ENCODE data around the gene ZFAND3. TPM values are rescaled to one million over a fixed set of nuclear protein-coding genes. Genes with fewer than 3 reads are reported as not detected.

ZFAND3 gene
- total and polyA plus RNA-seq, 2 experiments from 2014 or later, result 16.9 to 28.2 TPM

DNA sequence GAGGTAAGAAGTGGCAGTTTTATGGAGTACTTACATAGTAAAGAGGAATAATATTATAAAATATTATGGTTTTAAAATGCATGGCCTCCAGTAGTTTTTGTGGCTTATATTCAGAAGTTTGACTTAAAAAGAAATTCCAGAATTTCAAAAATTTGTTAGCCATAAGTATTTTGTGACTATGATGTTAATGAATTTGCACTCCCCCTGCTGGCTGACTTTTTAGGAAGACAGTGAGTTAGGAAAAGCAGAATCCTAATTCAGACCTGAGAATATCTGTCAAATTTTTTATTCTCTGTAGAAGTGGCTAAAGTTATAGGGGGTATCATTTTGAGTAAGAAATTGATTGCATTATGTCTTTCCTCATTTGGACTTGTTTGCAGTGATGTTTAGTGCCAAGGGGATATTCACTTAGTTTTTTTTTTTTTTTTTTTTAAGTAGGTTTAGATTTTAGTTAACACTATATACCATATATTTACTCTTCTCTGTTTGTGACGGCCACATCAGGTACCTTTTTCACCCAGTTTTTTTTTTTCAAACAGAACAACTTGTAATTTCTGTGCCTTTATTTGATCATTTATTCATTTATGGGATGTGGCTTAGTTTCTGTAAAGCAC, 40.8 kb downstream of the ZFAND3 start:
- peak; percentile 43; the same call in 1 of the 3 replicates for ATAC-seq
- Histone ChIP-seq H3K4me1 (ENCODE audit: insufficient read depth) (no peaks in the 10 kb centered on the region; the same call in 1 of the 2 replicates), H3K36me3 (ENCODE audit: insufficient read depth) (no peaks in the 10 kb centered on the region), H3K27ac (ENCODE audit: low read depth) (no peak overlapping the region), H3K4me3 (no peak overlapping the region), H4K20me1 (replicated peaks; ENCODE audit: insufficient read depth) (peaks cover 38% of the 10 kb centered on the region), H3K9me2 (ENCODE audit: insufficient read depth) (no peaks in the 10 kb centered on the region), H3K79me2 (replicated peaks; ENCODE audit: insufficient read depth) (peaks cover 88% of the 10 kb centered on the region), H3K4me2 (no peak overlapping the region), H2AFZ (no peak overlapping the region), H3F3A (replicated peaks; ENCODE audit: low read depth) (no peaks in the 10 kb centered on the region), H3K27me3 (ENCODE audit: insufficient read depth) (no peaks in the 10 kb centered on the region)
- Mint-ChIP-seq H3K9me3 (no peaks in the 10 kb centered on the region), H3K36me3 (ENCODE audit: low read depth) (no peaks in the 10 kb centered on the region), H3K27me3 (ENCODE audit: insufficient read depth, low read depth, poor library complexity) (no peaks in the 10 kb centered on the region), H3K4me1 (peaks cover 13% of the 10 kb centered on the region; the same call in 2 of the 3 replicates), H3K4me3 (no peak overlapping the region), H3K27ac (no peak overlapping the region)
- TF ChIP-seq ZNF331 (CRISPR knock-in tag; IDR thresholded peaks at IDR 0.05; ENCODE audit: low read depth), result no peak
- TF ChIP-seq, protein P1, sequence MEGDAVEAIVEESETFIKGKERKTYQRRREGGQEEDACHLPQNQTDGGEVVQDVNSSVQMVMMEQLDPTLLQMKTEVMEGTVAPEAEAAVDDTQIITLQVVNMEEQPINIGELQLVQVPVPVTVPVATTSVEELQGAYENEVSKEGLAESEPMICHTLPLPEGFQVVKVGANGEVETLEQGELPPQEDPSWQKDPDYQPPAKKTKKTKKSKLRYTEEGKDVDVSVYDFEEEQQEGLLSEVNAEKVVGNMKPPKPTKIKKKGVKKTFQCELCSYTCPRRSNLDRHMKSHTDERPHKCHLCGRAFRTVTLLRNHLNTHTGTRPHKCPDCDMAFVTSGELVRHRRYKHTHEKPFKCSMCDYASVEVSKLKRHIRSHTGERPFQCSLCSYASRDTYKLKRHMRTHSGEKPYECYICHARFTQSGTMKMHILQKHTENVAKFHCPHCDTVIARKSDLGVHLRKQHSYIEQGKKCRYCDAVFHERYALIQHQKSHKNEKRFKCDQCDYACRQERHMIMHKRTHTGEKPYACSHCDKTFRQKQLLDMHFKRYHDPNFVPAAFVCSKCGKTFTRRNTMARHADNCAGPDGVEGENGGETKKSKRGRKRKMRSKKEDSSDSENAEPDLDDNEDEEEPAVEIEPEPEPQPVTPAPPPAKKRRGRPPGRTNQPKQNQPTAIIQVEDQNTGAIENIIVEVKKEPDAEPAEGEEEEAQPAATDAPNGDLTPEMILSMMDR (conservative IDR thresholded peaks at IDR 0.05; ENCODE audit: low read depth in 2 of 2), result peak; percentile 52 to 78
- DNase-seq (ENCODE audit: low spot score), result peak; percentile 77

DNA sequence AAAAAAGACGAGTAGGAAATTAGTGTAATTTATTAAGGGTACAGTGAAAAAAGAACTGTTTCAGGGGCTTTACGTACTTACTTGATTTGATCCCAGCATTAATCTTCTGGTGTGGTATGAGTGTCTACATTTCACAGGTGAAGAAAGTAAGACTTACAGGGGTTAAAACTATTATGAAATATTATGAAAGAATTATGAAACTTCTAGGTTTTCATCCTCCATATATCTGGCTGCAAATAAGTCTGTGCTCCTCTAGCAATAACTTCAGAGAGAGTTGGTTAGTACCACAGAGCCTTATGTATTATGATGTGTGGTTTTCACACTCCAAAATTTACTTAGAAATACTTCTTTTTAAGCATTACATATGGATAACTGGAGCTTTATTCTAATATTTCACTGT, 41.9 kb downstream of the ZFAND3 start:
- Histone ChIP-seq H3K27me3 (ENCODE audit: insufficient read depth) (no peaks in the 10 kb centered on the region), H3K79me2 (replicated peaks; ENCODE audit: insufficient read depth) (peaks cover 86% of the 10 kb centered on the region), H3K4me1 (ENCODE audit: insufficient read depth) (no peaks in the 10 kb centered on the region; the same call in 1 of the 2 replicates), H3K9me2 (ENCODE audit: insufficient read depth) (no peaks in the 10 kb centered on the region), H3K27ac (ENCODE audit: low read depth) (no peak overlapping the region), H4K20me1 (replicated peaks; ENCODE audit: insufficient read depth) (peaks cover 35% of the 10 kb centered on the region), H2AFZ (no peak overlapping the region), H3K4me3 (no peak overlapping the region), H3K4me2 (no peak overlapping the region), H3F3A (replicated peaks; ENCODE audit: low read depth) (no peaks in the 10 kb centered on the region), H3K36me3 (ENCODE audit: insufficient read depth) (no peaks in the 10 kb centered on the region)
- Mint-ChIP-seq H3K27me3 (ENCODE audit: insufficient read depth, low read depth, poor library complexity) (no peaks in the 10 kb centered on the region), H3K4me1 (peaks cover 17% of the 10 kb centered on the region), H3K4me3 (no peak overlapping the region), H3K36me3 (ENCODE audit: low read depth) (no peaks in the 10 kb centered on the region), H3K27ac (no peak overlapping the region), H3K9me3 (no peaks in the 10 kb centered on the region; the same call in 2 of the 3 replicates)
- DNase-seq (ENCODE audit: low spot score), result no peak
- no peak for TF ChIP-seq ZNF114 (CRISPR knock-in tag; IDR thresholded peaks at IDR 0.05)
- TF ChIP-seq NANOG (IDR thresholded peaks at IDR 0.05; ENCODE audit: borderline replicate concordance), result no peak
- no peak for TF ChIP-seq CREB1 (CRISPR knock-in tag; IDR thresholded peaks at IDR 0.05; ENCODE audit: low read depth)
- TF ChIP-seq, protein P2, sequence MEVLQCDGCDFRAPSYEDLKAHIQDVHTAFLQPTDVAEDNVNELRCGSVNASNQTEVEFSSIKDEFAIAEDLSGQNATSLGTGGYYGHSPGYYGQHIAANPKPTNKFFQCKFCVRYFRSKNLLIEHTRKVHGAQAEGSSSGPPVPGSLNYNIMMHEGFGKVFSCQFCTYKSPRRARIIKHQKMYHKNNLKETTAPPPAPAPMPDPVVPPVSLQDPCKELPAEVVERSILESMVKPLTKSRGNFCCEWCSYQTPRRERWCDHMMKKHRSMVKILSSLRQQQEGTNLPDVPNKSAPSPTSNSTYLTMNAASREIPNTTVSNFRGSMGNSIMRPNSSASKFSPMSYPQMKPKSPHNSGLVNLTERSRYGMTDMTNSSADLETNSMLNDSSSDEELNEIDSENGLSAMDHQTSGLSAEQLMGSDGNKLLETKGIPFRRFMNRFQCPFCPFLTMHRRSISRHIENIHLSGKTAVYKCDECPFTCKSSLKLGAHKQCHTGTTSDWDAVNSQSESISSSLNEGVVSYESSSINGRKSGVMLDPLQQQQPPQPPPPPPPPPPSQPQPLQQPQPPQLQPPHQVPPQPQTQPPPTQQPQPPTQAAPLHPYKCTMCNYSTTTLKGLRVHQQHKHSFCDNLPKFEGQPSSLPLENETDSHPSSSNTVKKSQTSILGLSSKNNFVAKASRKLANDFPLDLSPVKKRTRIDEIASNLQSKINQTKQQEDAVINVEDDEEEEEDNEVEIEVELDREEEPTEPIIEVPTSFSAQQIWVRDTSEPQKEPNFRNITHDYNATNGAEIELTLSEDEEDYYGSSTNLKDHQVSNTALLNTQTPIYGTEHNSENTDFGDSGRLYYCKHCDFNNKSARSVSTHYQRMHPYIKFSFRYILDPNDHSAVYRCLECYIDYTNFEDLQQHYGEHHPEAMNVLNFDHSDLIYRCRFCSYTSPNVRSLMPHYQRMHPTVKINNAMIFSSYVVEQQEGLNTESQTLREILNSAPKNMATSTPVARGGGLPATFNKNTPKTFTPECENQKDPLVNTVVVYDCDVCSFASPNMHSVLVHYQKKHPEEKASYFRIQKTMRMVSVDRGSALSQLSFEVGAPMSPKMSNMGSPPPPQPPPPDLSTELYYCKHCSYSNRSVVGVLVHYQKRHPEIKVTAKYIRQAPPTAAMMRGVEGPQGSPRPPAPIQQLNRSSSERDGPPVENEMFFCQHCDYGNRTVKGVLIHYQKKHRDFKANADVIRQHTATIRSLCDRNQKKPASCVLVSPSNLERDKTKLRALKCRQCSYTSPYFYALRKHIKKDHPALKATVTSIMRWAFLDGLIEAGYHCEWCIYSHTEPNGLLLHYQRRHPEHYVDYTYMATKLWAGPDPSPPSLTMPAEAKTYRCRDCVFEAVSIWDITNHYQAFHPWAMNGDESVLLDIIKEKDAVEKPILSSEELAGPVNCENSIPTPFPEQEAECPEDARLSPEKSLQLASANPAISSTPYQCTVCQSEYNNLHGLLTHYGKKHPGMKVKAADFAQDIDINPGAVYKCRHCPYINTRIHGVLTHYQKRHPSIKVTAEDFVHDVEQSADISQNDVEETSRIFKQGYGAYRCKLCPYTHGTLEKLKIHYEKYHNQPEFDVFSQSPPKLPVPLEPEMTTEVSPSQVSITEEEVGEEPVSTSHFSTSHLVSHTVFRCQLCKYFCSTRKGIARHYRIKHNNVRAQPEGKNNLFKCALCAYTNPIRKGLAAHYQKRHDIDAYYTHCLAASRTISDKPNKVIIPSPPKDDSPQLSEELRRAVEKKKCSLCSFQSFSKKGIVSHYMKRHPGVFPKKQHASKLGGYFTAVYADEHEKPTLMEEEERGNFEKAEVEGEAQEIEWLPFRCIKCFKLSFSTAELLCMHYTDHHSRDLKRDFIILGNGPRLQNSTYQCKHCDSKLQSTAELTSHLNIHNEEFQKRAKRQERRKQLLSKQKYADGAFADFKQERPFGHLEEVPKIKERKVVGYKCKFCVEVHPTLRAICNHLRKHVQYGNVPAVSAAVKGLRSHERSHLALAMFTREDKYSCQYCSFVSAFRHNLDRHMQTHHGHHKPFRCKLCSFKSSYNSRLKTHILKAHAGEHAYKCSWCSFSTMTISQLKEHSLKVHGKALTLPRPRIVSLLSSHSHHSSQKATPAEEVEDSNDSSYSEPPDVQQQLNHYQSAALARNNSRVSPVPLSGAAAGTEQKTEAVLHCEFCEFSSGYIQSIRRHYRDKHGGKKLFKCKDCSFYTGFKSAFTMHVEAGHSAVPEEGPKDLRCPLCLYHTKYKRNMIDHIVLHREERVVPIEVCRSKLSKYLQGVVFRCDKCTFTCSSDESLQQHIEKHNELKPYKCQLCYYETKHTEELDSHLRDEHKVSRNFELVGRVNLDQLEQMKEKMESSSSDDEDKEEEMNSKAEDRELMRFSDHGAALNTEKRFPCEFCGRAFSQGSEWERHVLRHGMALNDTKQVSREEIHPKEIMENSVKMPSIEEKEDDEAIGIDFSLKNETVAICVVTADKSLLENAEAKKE (CRISPR knock-in tag; IDR thresholded peaks at IDR 0.05), result no peak
- TF ChIP-seq, protein P3, sequence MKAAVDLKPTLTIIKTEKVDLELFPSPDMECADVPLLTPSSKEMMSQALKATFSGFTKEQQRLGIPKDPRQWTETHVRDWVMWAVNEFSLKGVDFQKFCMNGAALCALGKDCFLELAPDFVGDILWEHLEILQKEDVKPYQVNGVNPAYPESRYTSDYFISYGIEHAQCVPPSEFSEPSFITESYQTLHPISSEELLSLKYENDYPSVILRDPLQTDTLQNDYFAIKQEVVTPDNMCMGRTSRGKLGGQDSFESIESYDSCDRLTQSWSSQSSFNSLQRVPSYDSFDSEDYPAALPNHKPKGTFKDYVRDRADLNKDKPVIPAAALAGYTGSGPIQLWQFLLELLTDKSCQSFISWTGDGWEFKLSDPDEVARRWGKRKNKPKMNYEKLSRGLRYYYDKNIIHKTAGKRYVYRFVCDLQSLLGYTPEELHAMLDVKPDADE (IDR thresholded peaks at IDR 0.05), result no peak
- no peak for ATAC-seq

Measured in GM23338 (cell line).